ENCODE results near the gene FAM180A. TPM values are rescaled to one million over a fixed set of nuclear protein-coding genes. Genes with fewer than 3 reads are reported as not detected.

The FAM180A gene
- total RNA-seq, 1 experiment from 2014 or later: not detected

DNA sequence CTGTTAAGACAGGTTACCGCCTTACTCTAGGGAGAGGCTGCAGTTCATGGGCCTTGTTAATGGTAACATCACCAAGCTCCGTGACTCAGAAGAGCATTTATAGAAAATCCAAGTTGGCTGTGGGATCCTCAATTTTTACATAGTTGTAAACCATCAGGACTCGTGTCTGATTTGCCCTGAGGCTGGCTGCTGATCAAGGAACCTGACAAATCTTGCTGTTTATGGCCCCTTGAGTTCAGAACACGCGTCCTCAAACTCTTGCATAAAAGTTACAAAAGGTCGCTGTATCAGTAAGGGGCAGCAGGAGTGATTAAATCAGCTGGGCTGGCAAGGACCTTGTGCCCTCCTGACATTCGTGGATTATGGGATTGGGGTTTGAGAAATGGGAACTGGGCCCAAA is 25.2 kb downstream of the FAM180A start (continued):
- TF ChIP-seq AR (CRISPR knock-in tag; IDR thresholded peaks at IDR 0.05) (no peak), ZBTB21 (CRISPR knock-in tag; IDR thresholded peaks at IDR 0.05; ENCODE audit: borderline replicate concordance) (no peak), ZNF425 (CRISPR knock-in tag; conservative IDR thresholded peaks at IDR 0.05) (no peak), ZNF317 (CRISPR knock-in tag; IDR thresholded peaks at IDR 0.05; ENCODE audit: borderline replicate concordance, low read depth) (no peak), ATF1 (CRISPR knock-in tag; IDR thresholded peaks at IDR 0.05) (no peak)
- TF ChIP-seq, protein P1, sequence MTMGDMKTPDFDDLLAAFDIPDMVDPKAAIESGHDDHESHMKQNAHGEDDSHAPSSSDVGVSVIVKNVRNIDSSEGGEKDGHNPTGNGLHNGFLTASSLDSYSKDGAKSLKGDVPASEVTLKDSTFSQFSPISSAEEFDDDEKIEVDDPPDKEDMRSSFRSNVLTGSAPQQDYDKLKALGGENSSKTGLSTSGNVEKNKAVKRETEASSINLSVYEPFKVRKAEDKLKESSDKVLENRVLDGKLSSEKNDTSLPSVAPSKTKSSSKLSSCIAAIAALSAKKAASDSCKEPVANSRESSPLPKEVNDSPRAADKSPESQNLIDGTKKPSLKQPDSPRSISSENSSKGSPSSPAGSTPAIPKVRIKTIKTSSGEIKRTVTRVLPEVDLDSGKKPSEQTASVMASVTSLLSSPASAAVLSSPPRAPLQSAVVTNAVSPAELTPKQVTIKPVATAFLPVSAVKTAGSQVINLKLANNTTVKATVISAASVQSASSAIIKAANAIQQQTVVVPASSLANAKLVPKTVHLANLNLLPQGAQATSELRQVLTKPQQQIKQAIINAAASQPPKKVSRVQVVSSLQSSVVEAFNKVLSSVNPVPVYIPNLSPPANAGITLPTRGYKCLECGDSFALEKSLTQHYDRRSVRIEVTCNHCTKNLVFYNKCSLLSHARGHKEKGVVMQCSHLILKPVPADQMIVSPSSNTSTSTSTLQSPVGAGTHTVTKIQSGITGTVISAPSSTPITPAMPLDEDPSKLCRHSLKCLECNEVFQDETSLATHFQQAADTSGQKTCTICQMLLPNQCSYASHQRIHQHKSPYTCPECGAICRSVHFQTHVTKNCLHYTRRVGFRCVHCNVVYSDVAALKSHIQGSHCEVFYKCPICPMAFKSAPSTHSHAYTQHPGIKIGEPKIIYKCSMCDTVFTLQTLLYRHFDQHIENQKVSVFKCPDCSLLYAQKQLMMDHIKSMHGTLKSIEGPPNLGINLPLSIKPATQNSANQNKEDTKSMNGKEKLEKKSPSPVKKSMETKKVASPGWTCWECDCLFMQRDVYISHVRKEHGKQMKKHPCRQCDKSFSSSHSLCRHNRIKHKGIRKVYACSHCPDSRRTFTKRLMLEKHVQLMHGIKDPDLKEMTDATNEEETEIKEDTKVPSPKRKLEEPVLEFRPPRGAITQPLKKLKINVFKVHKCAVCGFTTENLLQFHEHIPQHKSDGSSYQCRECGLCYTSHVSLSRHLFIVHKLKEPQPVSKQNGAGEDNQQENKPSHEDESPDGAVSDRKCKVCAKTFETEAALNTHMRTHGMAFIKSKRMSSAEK (CRISPR knock-in tag; IDR thresholded peaks at IDR 0.05; ENCODE audit: borderline replicate concordance): no peak

- H3K4me1 Mint-ChIP-seq: peaks cover 7% of the 10 kb centered on the region
- CTCF ChIA-PET: interaction anchor here (0.6 to 1.6 kb wide), 4 partner anchors 9 to 191 kb away, joined by 3 to 15 read pairs (median 4); no protein-coding TSS in a partner anchor
- POLR2A ChIA-PET: interaction anchor here (1.2 kb wide), 1 partner anchor 16 kb away, joined by 3 read pairs; no protein-coding TSS in a partner anchor
These were observed 27.3 kb downstream of the FAM180A start for GRCh38 chr7:135721198-135721820.

DNA sequence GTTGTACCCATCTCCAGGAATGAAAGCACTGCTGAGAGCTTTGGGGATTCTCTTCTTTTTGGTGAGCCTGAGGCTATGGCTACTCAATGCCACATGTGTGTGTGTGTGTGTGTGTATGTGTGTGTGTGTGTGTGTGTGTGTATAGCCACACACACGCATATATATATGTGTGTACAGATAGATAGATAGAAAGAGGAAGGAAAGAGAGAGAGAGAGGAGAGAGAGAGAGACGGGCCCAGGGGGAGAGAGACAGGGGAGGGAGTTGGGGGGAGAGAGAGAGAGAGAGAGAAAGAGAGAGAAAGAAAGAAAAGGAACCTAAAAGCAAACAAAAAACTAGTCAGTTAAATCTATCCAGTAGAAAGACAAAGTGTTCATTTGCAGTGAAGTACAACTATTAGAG is 28.9 kb downstream of the FAM180A start:
- Mint-ChIP-seq H3K4me3 (no peak overlapping the region), H3K36me3 (no peaks in the 10 kb centered on the region), H3K9me3 (no peaks in the 10 kb centered on the region), H3K27ac (no peak overlapping the region), H3K4me1 (peaks cover 6% of the 10 kb centered on the region), H3K27me3 (ENCODE audit: low read depth) (no peaks in the 10 kb centered on the region)
- ATAC-seq (no peak), DNase-seq (ENCODE audit: low spot score) (no peak)
- ChIA-PET CTCF (interaction anchor here (0.8 to 1.6 kb wide), 2 partner anchors 8 to 63 kb away, joined by 3 to 4 read pairs; no protein-coding TSS in a partner anchor), POLR2A (interaction anchor here (1.2 kb wide), 1 partner anchor 8 kb away, joined by 4 read pairs; the partner anchor contains the start of gene SLC13A4)
- TF ChIP-seq, protein P2, sequence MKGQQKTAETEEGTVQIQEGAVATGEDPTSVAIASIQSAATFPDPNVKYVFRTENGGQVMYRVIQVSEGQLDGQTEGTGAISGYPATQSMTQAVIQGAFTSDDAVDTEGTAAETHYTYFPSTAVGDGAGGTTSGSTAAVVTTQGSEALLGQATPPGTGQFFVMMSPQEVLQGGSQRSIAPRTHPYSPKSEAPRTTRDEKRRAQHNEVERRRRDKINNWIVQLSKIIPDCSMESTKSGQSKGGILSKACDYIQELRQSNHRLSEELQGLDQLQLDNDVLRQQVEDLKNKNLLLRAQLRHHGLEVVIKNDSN (CRISPR knock-in tag; IDR thresholded peaks at IDR 0.05): no peak
- no peak for TF ChIP-seq ZNF512 (CRISPR knock-in tag; IDR thresholded peaks at IDR 0.05; ENCODE audit: borderline replicate concordance)
- no peak for TF ChIP-seq TEAD1 (CRISPR knock-in tag; IDR thresholded peaks at IDR 0.05)
- TF ChIP-seq ZNF121 (CRISPR knock-in tag; IDR thresholded peaks at IDR 0.05): no peak
- no peak for TF ChIP-seq PRDM15 (CRISPR knock-in tag; IDR thresholded peaks at IDR 0.05)
- no peak for TF ChIP-seq TEAD4 (CRISPR knock-in tag; IDR thresholded peaks at IDR 0.05)
- TF ChIP-seq ZNF396 (CRISPR knock-in tag; IDR thresholded peaks at IDR 0.05; ENCODE audit: borderline replicate concordance): no peak
- no peak for TF ChIP-seq NFE2L1 (CRISPR knock-in tag; IDR thresholded peaks at IDR 0.05)
- TF ChIP-seq ZBTB21 (CRISPR knock-in tag; IDR thresholded peaks at IDR 0.05; ENCODE audit: borderline replicate concordance): no peak

More at GRCh38 chr7:135721198-135721820, 27.3 kb downstream of the FAM180A start:
- no peak overlapping the region for H3K27ac Mint-ChIP-seq
- H3K36me3 Mint-ChIP-seq: no peaks in the 10 kb centered on the region
- H3K4me3 Mint-ChIP-seq: no peak overlapping the region
- no peak for TF ChIP-seq NFYB (CRISPR knock-in tag; conservative IDR thresholded peaks at IDR 0.05; ENCODE audit: low read depth)
- no peak for TF ChIP-seq NR3C1 (CRISPR knock-in tag; conservative IDR thresholded peaks at IDR 0.05; ENCODE audit: low read depth)
- TF ChIP-seq CREM (CRISPR knock-in tag; IDR thresholded peaks at IDR 0.05): no peak
- TF ChIP-seq TCF7 (CRISPR knock-in tag; IDR thresholded peaks at IDR 0.05; ENCODE audit: low read depth): no peak
- no peak for TF ChIP-seq TEAD4 (CRISPR knock-in tag; IDR thresholded peaks at IDR 0.05)
- DNase-seq (ENCODE audit: low spot score): no peak
- no peaks in the 10 kb centered on the region for H3K9me3 Mint-ChIP-seq
- H3K27me3 Mint-ChIP-seq (ENCODE audit: low read depth): no peaks in the 10 kb centered on the region
- peak; percentile 80 for ATAC-seq

Measured in WTC11 (cell line).